A549 (cell line): ENCODE data around the gene CDCA7. TPM values are rescaled to one million over a fixed set of nuclear protein-coding genes. Genes with fewer than 3 reads are reported as not detected.
"Not testable (repeated sequence)": the region's sequence is repeated elsewhere in the genome, so short reads cannot be mapped to it uniquely, and the experiment has no call there.

Experiments used
- ATAC-seq, 2 experiments: fragments of 200-7000 bp in 1 of 2; fragments of >200 bp in 1 of 2; cut with Nextera tagmentation in 1 of 2; cut with Tn5 transposase in 1 of 2; 3 replicates each; pipeline versions ENCODE4 v1.8.0 to v1.9.1; 2018 to 2020; ENCODE audit warnings: mild to moderate bottlenecking in 1 of 2, moderate library complexity in 1 of 2
- CTCF ChIA-PET: fragments of 300-600 bp; sonication (Branson Sonifier 250); formaldehyde crosslinking; extraction: SDS; loops from one replicate; lab custom pipeline; 2021; ENCODE audit warnings: antibody characterized with exemption, inconsistent platforms; lab: Yijun Ruan, JAX
- POLR2A ChIA-PET: fragments of 350-600 bp; formaldehyde crosslinking; extraction: SDS; loops from one replicate; lab custom pipeline; 2021; ENCODE audit warnings: antibody characterized with exemption, inconsistent platforms; lab: Yijun Ruan, JAX
- DNase-seq, 2 experiments: peaks; one replicate each; pipeline versions ENCODE4 v3.0.0 to v3.0.0-alpha.2; 2011 to 2016; ENCODE audit warnings: low read depth in 1 of 2, low spot score in 1 of 2
- FAIRE-seq: peaks from 2 replicates; lab custom pipeline; 2011; peaks lifted over from hg19 to GRCh38; lab: Jason Lieb, UNC
- H3K27ac ChIP-seq, 2 experiments: fragments of >200 bp; sonication (Bioruptor Twin); formaldehyde crosslinking; 3 replicates each; pipeline ENCODE4 v1.5.1; 2016 to 2017
- H3K4me1 ChIP-seq: fragments of >200 bp; sonication (Bioruptor Twin); formaldehyde crosslinking; 3 replicates; pipeline ENCODE4 v1.6.1; 2016
- H3K4me2 ChIP-seq: fragments of >200 bp; sonication (Bioruptor Twin); formaldehyde crosslinking; 3 replicates; pipeline ENCODE4 v1.6.1; 2016
- H3K4me3 ChIP-seq: fragments of >200 bp; sonication (Bioruptor Twin); formaldehyde crosslinking; 3 replicates; pipeline ENCODE4 v1.5.1; 2016
- H3K9me3 ChIP-seq: fragments of >200 bp; sonication (Bioruptor Twin); formaldehyde crosslinking; 3 replicates; pipeline ENCODE4 v1.6.1; 2016
- ATOH8 ChIP-seq: fragments of 250-450 bp; sonication (Bioruptor Pico); IDR thresholded peaks from 2 replicates; pipeline ENCODE4 v1.5.0; 2020; ENCODE audit warnings: low read depth, mild to moderate bottlenecking, moderate library complexity
- CEBPB ChIP-seq, 2 experiments: fragments of >200 bp in 1 of 2; sonication (Bioruptor Twin) in 1 of 2; formaldehyde crosslinking in 1 of 2; IDR thresholded peaks; 2 replicates each; pipeline ENCODE4 v1.6.1; 2012 to 2016
- CTCF ChIP-seq: fragments of >200 bp; sonication (Bioruptor Twin); formaldehyde crosslinking; IDR thresholded peaks from 3 replicates; pipeline ENCODE4 v1.5.1; 2016
- FOSB ChIP-seq: fragments of 250-450 bp; sonication (Bioruptor Pico); IDR thresholded peaks from 2 replicates; pipeline ENCODE4 v1.5.0; 2020; ENCODE audit warnings: mild to moderate bottlenecking, moderate library complexity
- FOXS1 ChIP-seq: fragments of 250-450 bp; sonication (Bioruptor Pico); IDR thresholded peaks from 2 replicates; pipeline ENCODE4 v1.5.0; 2020; ENCODE audit warnings: mild to moderate bottlenecking, moderate library complexity
- GATA3 ChIP-seq: IDR thresholded peaks from 2 replicates; pipeline ENCODE4 v1.6.1; 2012; ENCODE audit warnings: borderline replicate concordance
- HEYL ChIP-seq: fragments of 250-450 bp; sonication (Bioruptor Pico); IDR thresholded peaks from 2 replicates; pipeline ENCODE4 v1.8.0; 2021; ENCODE audit warnings: mild to moderate bottlenecking, moderate library complexity
- HOXB5 ChIP-seq: fragments of 250-450 bp; sonication (Bioruptor Pico); IDR thresholded peaks from 2 replicates; pipeline ENCODE4 v1.5.0; 2020; ENCODE audit warnings: mild to moderate bottlenecking, moderate library complexity
- JUN ChIP-seq, 2 experiments: fragments of >200 bp; sonication (Bioruptor Twin); formaldehyde crosslinking; IDR thresholded peaks; 2 replicates in 1 of 2; 3 replicates in 1 of 2; pipeline ENCODE4 v1.6.1; 2016 to 2017
- JUNB ChIP-seq: fragments of >200 bp; sonication (Bioruptor Twin); formaldehyde crosslinking; IDR thresholded peaks from 2 replicates; pipeline ENCODE4 v1.6.1; 2016
- KDM5A ChIP-seq: fragments of 200-600 bp; sonication (generic); IDR thresholded peaks from 2 replicates; pipeline ENCODE4 v1.6.1; 2016; ENCODE audit warnings: antibody characterized with exemption, mild to moderate bottlenecking
- MAFK ChIP-seq: fragments of 450-650 bp; IDR thresholded peaks from 2 replicates; pipeline ENCODE4 v1.6.1; 2014; ENCODE audit not compliant: partially characterized antibody
- MYC ChIP-seq: IDR thresholded peaks from 2 replicates; pipeline ENCODE4 v1.6.1; 2012; ENCODE audit warnings: mild to moderate bottlenecking, inconsistent platforms, low read length, improper control_type of control experiment, borderline replicate concordance
- NPAS2 ChIP-seq: fragments of 250-450 bp; sonication (Bioruptor Pico); IDR thresholded peaks from 2 replicates; pipeline ENCODE4 v1.8.0; 2022; ENCODE audit warnings: mild to moderate bottlenecking, moderate library complexity, borderline replicate concordance
- NR3C1 ChIP-seq: fragments of >200 bp; sonication (Bioruptor Twin); formaldehyde crosslinking; IDR thresholded peaks from 3 replicates; pipeline ENCODE4 v1.6.1; 2017
- POLR2A ChIP-seq: IDR thresholded peaks from 2 replicates; pipeline ENCODE4 v1.6.1; 2012; ENCODE audit warnings: mild to moderate bottlenecking, low read length
- RARB ChIP-seq: fragments of 250-450 bp; sonication (Bioruptor Pico); IDR thresholded peaks from 2 replicates; pipeline ENCODE4 v1.8.0; 2021; ENCODE audit warnings: mild to moderate bottlenecking, moderate library complexity
- RCOR1 ChIP-seq: fragments of 150-350 bp; IDR thresholded peaks from 2 replicates; pipeline ENCODE4 v1.6.1; 2014; ENCODE audit warnings: antibody characterized with exemption, low read length, low read depth
- RNF2 ChIP-seq: fragments of 200-600 bp; sonication (generic); IDR thresholded peaks from 2 replicates; pipeline ENCODE4 v1.6.1; 2016; ENCODE audit warnings: low read depth, mild to moderate bottlenecking, antibody characterized with exemption, moderate library complexity, borderline replicate concordance
- TFCP2L1 ChIP-seq: fragments of 250-450 bp; sonication (Bioruptor Pico); IDR thresholded peaks from 2 replicates; pipeline ENCODE4 v1.5.0; 2021; ENCODE audit warnings: mild to moderate bottlenecking
- TP53 ChIP-seq: fragments of 250-450 bp; sonication (Bioruptor Pico); IDR thresholded peaks from 2 replicates; pipeline ENCODE4 v1.5.0; 2021; ENCODE audit warnings: mild to moderate bottlenecking, moderate library complexity
- USF2 ChIP-seq: fragments of 450-650 bp; IDR thresholded peaks from 2 replicates; pipeline ENCODE4 v1.6.1; 2014; ENCODE audit warnings: antibody characterized with exemption
- ZFP36 ChIP-seq: fragments of 450-650 bp; IDR thresholded peaks from 2 replicates; pipeline ENCODE4 v1.6.1; 2014; ENCODE audit warnings: borderline replicate concordance; ENCODE audit not compliant: partially characterized antibody
- ZNF302 ChIP-seq: fragments of 250-450 bp; sonication (Bioruptor Pico); IDR thresholded peaks from 2 replicates; pipeline ENCODE4 v1.9.0; 2021; ENCODE audit warnings: inconsistent platforms, mild to moderate bottlenecking, moderate library complexity
- WGBS: methylation state at CpG from one replicate; pipeline ENCODE4 v1.1.6; 2017; ENCODE audit errors: missing lambda C conversion rate; 5-methylcytosine and 5-hydroxymethylcytosine counted together
- polyA plus RNA-seq, 4 experiments: library from polyadenylated mRNA; depleted of rRNA in 3 of 4; stranded (reverse); fragments of >200 nt; fragmentation: RNase III in 1 of 4; extraction: RNeasy Plus Mini Kit Qiagen cat#74134 plus additional on column Dnase treatment in 1 of 4; gene quantifications; 2 replicates in 3 of 4; 3 replicates in 1 of 4; pipeline ENCODE4 v1.2.3, GENCODE V29; 2011 to 2017
- TF ChIP-seq, protein P1 (sequence below): fragments of >200 bp; sonication (Bioruptor Twin); formaldehyde crosslinking; IDR thresholded peaks from 3 replicates; pipeline ENCODE4 v1.6.1; 2016
- TF ChIP-seq, protein P2 (sequence below): fragments of 150-350 bp; IDR thresholded peaks from 2 replicates; pipeline ENCODE4 v1.6.1; 2014; ENCODE audit warnings: low read depth, mild to moderate bottlenecking, low read length

CDCA7 gene
- polyA plus RNA-seq, 2 of the 4 experiments (the other 2 are of a cell fraction), result 39.4 to 93.5 TPM

GRCh38 chr2:173385534-173385933, 30.9 kb downstream of the CDCA7 start:
- H3K4me2 ChIP-seq, DNase-seq, H3K4me1 ChIP-seq, H3K9me3 ChIP-seq, POLR2A ChIA-PET, FAIRE-seq, ATAC-seq, H3K4me3 ChIP-seq, H3K27ac ChIP-seq: not testable (repeated sequence)
- 94% methylated on average over 4 of the region's 4 CpGs for WGBS
- CTCF ChIA-PET, result interaction anchor here (1.1 kb wide), 1 partner anchor 16 kb away, joined by 4 read pairs; no protein-coding TSS in a partner anchor

- Histone ChIP-seq H3K4me1 (no peaks in the 10 kb centered on the region), H3K4me3 (no peak overlapping the region), H3K27ac (no peak overlapping the region), H3K4me2 (no peak overlapping the region), H3K9me3 (no peaks in the 10 kb centered on the region)
- TF ChIP-seq, protein P1, sequence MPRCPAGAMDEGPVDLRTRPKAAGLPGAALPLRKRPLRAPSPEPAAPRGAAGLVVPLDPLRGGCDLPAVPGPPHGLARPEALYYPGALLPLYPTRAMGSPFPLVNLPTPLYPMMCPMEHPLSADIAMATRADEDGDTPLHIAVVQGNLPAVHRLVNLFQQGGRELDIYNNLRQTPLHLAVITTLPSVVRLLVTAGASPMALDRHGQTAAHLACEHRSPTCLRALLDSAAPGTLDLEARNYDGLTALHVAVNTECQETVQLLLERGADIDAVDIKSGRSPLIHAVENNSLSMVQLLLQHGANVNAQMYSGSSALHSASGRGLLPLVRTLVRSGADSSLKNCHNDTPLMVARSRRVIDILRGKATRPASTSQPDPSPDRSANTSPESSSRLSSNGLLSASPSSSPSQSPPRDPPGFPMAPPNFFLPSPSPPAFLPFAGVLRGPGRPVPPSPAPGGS, result no peak
- TF ChIP-seq JUN (IDR thresholded peaks at IDR 0.05) (no peak), MYC (no peak), JUNB (no peak), ATOH8 (no peak), POLR2A (no peak), RCOR1 (no peak), TP53 (CRISPR knock-in tag) (no peak), FOSB (CRISPR knock-in tag) (no peak), HOXB5 (CRISPR knock-in tag) (no peak), RARB (CRISPR knock-in tag) (no peak), KDM5A (no peak), HEYL (CRISPR knock-in tag) (no peak)
- ChIA-PET POLR2A (no interaction called here), CTCF (interaction anchor here (0.9 to 1.7 kb wide), 4 partner anchors 15 to 955 kb away, joined by 3 to 6 read pairs (median 4); no protein-coding TSS in a partner anchor)
- DNase-seq (no peak), FAIRE-seq (no peak), ATAC-seq (no peak)
- 92% methylated on average over 18 of the region's 18 CpGs for WGBS
These were observed 31.5 kb downstream of the CDCA7 start for GRCh38 chr2:173386021-173386737.

- no peak overlapping the region for H3K4me2 ChIP-seq
- no peak overlapping the region for H3K27ac ChIP-seq
- TF ChIP-seq RNF2 (no peak), KDM5A (no peak), ZNF302 (no peak), HOXB5 (CRISPR knock-in tag) (no peak), FOXS1 (CRISPR knock-in tag) (no peak), CTCF (no peak), TFCP2L1 (CRISPR knock-in tag) (no peak), MAFK (no peak), ZFP36 (no peak), RCOR1 (no peak), ATOH8 (no peak), GATA3 (no peak), NPAS2 (CRISPR knock-in tag) (no peak), JUN (IDR thresholded peaks at IDR 0.05) (no peak), USF2 (no peak), CEBPB (IDR thresholded peaks at IDR 0.05) (no peak), NR3C1 (no peak)
- TF ChIP-seq, protein P2, sequence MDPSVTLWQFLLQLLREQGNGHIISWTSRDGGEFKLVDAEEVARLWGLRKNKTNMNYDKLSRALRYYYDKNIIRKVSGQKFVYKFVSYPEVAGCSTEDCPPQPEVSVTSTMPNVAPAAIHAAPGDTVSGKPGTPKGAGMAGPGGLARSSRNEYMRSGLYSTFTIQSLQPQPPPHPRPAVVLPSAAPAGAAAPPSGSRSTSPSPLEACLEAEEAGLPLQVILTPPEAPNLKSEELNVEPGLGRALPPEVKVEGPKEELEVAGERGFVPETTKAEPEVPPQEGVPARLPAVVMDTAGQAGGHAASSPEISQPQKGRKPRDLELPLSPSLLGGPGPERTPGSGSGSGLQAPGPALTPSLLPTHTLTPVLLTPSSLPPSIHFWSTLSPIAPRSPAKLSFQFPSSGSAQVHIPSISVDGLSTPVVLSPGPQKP, result no peak
- ChIA-PET CTCF (interaction anchor here (0.9 to 1.7 kb wide), 4 partner anchors 15 to 954 kb away, joined by 3 to 6 read pairs (median 4); no protein-coding TSS in a partner anchor), POLR2A (no interaction called here)
- no peak for ATAC-seq
- no peak for FAIRE-seq
- H3K4me3 ChIP-seq, result no peak overlapping the region
- no peak for DNase-seq
- WGBS, result 90% methylated on average over 10 of the region's 10 CpGs
- no peaks in the 10 kb centered on the region for H3K4me1 ChIP-seq
- H3K9me3 ChIP-seq, result no peaks in the 10 kb centered on the region
These were observed 32.0 kb downstream of the CDCA7 start for GRCh38 chr2:173386738-173387065.
